HG02642 (cell line): ENCODE results near the gene CPSF6.
A peak's percentile ranks its signal among the peaks of the same experiment; 100 is the strongest.
"Not testable (repeated sequence)": the region's sequence is repeated elsewhere in the genome, so short reads cannot be mapped to it uniquely, and the experiment has no call there.

Experiments
- ATAC-seq: cut with Tn5 transposase; IDR thresholded peaks from one replicate; pipeline ENCODE4 v1.9.1; 2021; ENCODE audit warnings: mild to moderate bottlenecking; ENCODE audit not compliant: unreplicated experiment, poor library complexity

CPSF6 gene, protein sequence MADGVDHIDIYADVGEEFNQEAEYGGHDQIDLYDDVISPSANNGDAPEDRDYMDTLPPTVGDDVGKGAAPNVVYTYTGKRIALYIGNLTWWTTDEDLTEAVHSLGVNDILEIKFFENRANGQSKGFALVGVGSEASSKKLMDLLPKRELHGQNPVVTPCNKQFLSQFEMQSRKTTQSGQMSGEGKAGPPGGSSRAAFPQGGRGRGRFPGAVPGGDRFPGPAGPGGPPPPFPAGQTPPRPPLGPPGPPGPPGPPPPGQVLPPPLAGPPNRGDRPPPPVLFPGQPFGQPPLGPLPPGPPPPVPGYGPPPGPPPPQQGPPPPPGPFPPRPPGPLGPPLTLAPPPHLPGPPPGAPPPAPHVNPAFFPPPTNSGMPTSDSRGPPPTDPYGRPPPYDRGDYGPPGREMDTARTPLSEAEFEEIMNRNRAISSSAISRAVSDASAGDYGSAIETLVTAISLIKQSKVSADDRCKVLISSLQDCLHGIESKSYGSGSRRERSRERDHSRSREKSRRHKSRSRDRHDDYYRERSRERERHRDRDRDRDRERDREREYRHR

GRCh38 chr12:69239352-69239921 is at the start of gene CPSF6:
Gene CPSF6 (plus strand): TSS chr12:69239569. CDS start chr12:69239647, 78 bp downstream.
- peak; percentile 95 for ATAC-seq

DNA sequence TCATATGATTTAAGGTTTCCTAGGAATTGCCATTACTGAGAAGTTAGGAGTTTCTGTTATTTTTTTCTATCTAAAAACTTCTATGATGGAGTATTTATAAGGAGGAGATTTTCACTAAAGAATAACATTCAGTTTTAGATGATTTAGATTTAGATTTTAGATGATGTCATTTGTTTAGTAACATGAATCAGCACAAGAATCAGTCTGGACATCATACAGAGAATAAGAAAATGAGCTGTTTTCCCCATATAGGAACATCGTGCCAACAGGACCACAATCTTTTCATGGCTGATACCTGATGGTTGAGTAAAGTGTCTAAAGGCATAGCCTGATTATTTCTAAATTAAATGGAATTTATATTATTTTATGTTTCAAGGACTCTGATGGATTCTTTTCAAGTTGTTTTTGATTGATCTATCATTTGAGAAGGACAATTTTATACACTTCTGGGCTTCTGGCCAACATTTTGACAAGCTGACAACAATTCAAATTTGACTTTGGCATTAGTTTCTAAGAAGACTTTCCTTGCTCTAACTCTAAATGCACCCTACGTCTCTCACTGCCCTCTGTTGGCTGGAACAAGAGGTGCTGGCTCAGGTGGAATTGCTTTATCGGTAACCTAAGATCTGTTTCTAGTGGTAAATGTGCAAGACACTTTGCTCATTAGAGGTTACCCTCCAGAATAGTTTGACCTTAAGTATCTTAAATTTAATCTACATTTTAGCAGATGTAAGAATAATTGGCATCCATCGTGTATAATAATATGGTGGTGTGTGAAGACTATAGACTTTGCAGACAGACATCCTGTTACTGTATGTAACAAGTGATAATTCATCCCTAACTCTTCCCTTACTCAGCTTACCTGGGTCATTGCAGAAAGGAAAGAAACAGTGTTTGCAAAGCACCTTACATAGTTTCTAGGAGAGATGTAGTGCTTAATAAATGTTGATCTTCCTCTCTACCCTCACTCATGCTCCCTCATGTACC is 42.8 kb upstream of the CPSF6 start:
- no peak for ATAC-seq

GRCh38 chr12:69199976-69200375 is 39.4 kb upstream of the CPSF6 start:
- ATAC-seq: not testable (repeated sequence)

DNA sequence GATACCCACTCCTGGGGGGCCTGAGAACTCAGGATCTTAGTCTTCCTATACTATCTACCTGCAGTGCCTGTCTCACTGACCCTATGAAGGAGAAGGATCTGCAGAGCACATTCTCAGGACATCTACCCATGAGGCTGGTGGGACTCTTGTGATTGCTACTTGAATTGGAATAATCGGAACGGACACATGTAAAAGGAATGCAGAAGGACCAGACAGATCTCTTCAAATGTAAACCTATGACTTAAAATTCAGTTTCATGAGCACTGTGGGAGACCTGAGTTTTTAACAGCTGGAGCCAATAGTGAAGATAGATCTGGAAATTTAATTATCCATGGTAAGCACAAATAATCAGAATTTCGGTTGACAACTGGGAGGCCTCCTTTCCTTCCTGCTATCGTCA is 35.2 kb upstream of the CPSF6 start:
- ATAC-seq: no peak

- ATAC-seq: no peak
Observed at GRCh38 chr12:69210661-69211060, 28.7 kb upstream of the CPSF6 start.

GRCh38 chr12:69211160-69211559 is 28.2 kb upstream of the CPSF6 start:
- ATAC-seq: no peak

DNA sequence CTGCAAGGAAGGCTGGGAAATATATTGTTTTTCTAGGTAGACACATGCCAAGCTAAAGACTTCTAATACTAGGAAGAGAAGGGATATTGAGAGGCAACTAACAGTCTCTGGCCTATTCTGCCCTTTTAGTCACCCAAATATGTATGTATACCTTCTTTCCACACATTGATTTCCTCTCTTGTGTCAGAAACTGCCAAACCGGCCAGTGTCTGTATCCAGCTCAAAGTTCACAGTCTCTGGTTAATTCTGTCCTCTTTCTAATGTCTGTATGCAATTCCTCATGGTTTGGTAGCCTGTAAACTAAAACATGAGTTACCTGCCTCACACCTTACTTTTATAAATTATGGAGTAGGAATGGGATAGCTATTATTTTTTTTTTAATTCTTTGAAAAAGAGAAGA is 25.2 kb upstream of the CPSF6 start:
- ATAC-seq: no peak

DNA sequence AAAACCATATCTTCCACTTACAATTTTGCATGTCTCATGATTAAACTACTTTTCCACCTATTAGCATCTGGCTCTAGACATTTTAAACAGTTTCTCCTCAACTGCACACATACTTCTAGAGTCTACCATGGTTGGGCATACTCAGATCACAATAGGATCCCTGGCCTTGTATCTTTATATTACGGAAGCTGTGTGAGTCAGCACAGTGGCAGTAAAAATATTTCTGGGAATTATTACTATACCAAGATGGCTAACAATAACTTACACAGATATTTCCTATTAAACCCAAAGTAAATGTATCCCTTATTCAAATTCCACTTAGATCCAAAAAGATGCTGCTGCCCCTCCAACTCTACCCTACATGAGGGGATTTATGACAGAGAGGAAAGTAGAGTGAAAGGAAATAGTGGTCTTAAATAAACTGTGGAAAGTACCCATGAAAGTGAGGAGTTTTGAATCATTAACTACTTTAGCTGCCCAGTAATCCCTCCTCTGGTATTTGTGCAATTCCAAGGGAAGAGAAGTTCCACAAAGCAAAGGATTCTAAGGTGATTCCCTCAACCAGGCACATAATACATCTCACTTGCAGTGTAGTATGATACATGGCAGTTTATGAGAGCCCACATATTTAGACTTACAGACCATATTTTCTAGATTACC is 14.0 kb upstream of the CPSF6 start:
- no peak for ATAC-seq

- no peak for ATAC-seq
Observed at GRCh38 chr12:69231479-69231878, 7.9 kb upstream of the CPSF6 start.

- peak; percentile 3 for ATAC-seq
Observed at GRCh38 chr12:69238589-69239351, 599 bp upstream of the CPSF6 start.

- ATAC-seq: peak; percentile 37
Observed at GRCh38 chr12:69239922-69240630, 707 bp downstream of the CPSF6 start.

GRCh38 chr12:69240631-69240995 is 1.2 kb downstream of the CPSF6 start:
- ATAC-seq: no peak

DNA sequence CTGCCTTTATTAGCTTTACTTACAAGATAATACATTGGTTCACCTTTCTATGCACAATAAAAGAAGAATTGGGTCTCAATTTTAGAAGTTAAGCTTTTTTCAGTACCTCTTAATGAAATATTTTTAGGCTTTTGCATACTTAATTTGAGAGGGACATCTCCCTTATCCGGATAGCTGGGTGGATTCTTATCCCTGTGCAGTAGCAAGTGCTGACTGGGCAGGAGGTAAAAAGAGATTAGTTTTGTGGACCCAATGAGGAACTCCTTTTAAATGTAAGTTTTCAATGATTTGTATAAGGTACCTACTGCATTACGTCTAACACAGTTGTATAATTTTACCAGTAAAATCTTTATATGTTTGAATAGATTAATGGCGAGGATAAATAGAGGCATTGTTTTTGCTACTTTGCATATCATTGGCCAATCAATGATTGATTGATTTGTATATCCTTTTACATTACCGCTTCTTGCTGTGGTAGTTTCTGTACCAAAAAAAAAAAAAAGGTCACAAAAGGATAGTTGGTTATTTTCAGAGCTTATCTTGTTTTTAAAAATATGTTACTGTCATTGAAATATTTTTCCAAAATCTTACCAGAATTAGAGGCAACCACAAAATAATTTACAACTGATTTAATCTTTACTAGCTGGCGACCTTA is 2.2 kb downstream of the CPSF6 start:
- ATAC-seq: no peak

DNA sequence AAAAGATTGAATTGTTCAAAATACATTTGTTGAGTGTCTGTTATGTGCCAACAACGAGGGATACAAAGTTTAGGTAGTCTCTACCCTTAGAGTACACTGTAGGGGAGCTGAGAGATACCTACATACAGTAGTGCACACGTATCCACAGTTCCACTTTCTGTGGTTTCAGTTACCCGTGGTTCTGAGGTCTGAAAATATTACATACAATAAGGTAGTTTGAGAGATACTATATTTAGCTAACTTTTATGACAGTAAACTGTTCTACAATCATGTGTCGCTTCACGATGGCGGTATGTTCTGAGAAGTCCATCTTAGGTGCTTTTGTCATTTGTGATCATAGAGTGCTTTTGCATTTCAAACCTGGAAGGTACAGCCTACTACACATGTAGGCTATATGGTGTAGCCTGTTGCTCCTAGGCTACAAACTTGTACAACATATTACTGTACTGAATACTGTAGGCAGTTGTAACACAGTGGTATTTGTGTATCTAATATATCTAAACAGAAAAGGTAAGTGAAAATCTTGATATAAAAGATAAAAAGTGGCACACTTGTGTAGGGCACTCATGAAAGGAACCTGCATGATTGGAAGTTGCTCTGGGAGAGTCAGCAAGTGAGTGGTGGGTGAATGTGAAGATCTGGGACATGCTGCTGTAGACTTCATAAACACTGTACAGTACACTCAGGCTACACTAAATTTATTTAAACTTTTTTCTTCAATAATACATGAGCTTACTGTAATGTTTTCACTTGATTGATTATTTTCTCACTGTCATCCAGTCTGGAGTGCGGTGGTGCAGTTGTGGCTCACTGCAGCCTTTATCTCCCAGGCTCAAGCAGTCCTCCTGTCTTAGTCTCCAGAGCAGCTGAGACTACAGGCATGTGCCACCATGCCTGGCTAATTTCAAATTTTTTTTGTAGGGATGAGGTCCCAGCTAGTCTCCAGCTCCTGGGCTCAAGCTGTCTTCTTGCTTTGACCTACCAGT is 4.0 kb downstream of the CPSF6 start:
- ATAC-seq: peak; percentile 31

GRCh38 chr12:69247268-69248018 is 8.1 kb downstream of the CPSF6 start:
- no peak for ATAC-seq

- ATAC-seq: no peak
Observed at GRCh38 chr12:69252033-69252432, 12.7 kb downstream of the CPSF6 start.
